OCI-LY3 (cell line): ENCODE results near the gene SMTN.

ENCODE experiments used
- H2AFZ ChIP-seq: fragments of 200-600, 300-600 bp; shearing (Covaris generic); 2 replicates; pipeline ENCODE4 v1.6.0; 2014; ENCODE audit warnings: antibody characterized with exemption, low read depth, low read length
- H3K27ac ChIP-seq: fragments of 200-600, 300-600 bp; sonication (generic); 2 replicates; pipeline ENCODE4 v1.5.1; 2014; ENCODE audit warnings: mild to moderate bottlenecking, low read length, moderate library complexity, mixed read lengths
- H3K27me3 ChIP-seq: fragments of 200-600, 300-600 bp; sonication (generic); 2 replicates; pipeline ENCODE4 v1.6.1; 2014; ENCODE audit warnings: low read depth, low read length, mixed read lengths
- H3K36me3 ChIP-seq: fragments of 200-600, 300-600 bp; sonication (generic); replicated peaks from 2 replicates; pipeline ENCODE3; 2014; ENCODE audit warnings: low read depth, low read length, mixed read lengths
- H3K4me1 ChIP-seq: fragments of 300-600, 200-600 bp; sonication (generic); 2 replicates; pipeline ENCODE4 v1.6.1; 2014; ENCODE audit warnings: low read length, mixed read lengths
- H3K4me2 ChIP-seq: fragments of 200-600, 300-600 bp; sonication (generic); 2 replicates; pipeline ENCODE4 v1.6.1; 2014; ENCODE audit warnings: low read length, mixed read lengths
- H3K4me3 ChIP-seq: fragments of 300-600, 200-600 bp; sonication (generic); 2 replicates; pipeline ENCODE4 v1.5.1; 2014; ENCODE audit warnings: antibody characterized with exemption, mild to moderate bottlenecking, low read length, moderate library complexity
- H3K79me2 ChIP-seq: fragments of 300-600, 200-600 bp; shearing (Covaris generic); 2 replicates; pipeline ENCODE4 v1.6.1; 2014; ENCODE audit warnings: mild to moderate bottlenecking, low read length, mixed read lengths
- H3K9ac ChIP-seq: fragments of 300-600, 200-600 bp; shearing (Covaris generic); 2 replicates; pipeline ENCODE4 v1.6.0; 2014; ENCODE audit warnings: mild to moderate bottlenecking, low read length, moderate library complexity
- H3K9me3 ChIP-seq: fragments of 200-600, 300-600 bp; shearing (Covaris generic); 2 replicates; pipeline ENCODE4 v1.6.1; 2014; ENCODE audit warnings: low read length, mixed read lengths; ENCODE audit not compliant: insufficient read depth
- H4K20me1 ChIP-seq: fragments of 200-600, 300-600 bp; sonication (generic); 2 replicates; pipeline ENCODE4 v1.6.1; 2016; ENCODE audit warnings: low read length, mixed read lengths; ENCODE audit not compliant: insufficient read depth
- EZH2phosphoT487 ChIP-seq: fragments of 200-600 bp; shearing (Covaris generic); IDR thresholded peaks from 2 replicates; pipeline ENCODE4 v1.6.1; 2018; ENCODE audit warnings: antibody characterized with exemption, mixed run types, low read depth
- TF ChIP-seq, protein P1 (sequence below): fragments of 200-600, 300-600 bp; sonication (generic); IDR thresholded peaks from 2 replicates; pipeline ENCODE4 v1.5.1; 2014; ENCODE audit warnings: antibody characterized with exemption, low read length, low read depth

Gene SMTN

DNA sequence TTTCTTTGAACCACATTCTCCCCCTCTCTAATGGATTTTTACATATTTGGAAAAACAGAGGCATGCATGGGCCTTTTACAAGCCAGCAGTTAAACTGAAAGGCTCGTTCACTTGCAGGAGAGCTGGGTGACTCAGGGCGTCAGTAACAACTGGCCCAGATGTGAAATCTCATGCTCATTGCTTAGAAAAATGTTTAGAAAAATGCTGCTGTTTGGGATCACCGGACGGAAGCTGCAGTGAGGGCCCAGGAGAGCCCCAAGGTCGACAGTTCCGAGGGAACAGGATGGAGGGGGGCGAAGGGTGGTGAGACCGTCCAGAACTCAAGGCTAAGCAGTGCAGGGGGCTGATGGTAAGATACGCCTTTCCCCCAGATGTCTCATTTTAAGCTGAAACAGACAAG is 41.7 kb upstream of the SMTN start:
- Histone ChIP-seq H3K9me3 (no peaks in the 10 kb centered on the region), H3K4me2 (no peak overlapping the region), H3K9ac (no peak overlapping the region), H3K79me2 (no peaks in the 10 kb centered on the region), H3K4me3 (no peak overlapping the region), H3K36me3 (no peaks in the 10 kb centered on the region), H3K27ac (no peak overlapping the region), H3K27me3 (peaks cover 6% of the 10 kb centered on the region; the same call in 1 of the 2 replicates), H3K4me1 (no peaks in the 10 kb centered on the region), H2AFZ (no peak overlapping the region), H4K20me1 (no peaks in the 10 kb centered on the region)
- TF ChIP-seq EZH2phosphoT487: no peak
- TF ChIP-seq, protein P1, sequence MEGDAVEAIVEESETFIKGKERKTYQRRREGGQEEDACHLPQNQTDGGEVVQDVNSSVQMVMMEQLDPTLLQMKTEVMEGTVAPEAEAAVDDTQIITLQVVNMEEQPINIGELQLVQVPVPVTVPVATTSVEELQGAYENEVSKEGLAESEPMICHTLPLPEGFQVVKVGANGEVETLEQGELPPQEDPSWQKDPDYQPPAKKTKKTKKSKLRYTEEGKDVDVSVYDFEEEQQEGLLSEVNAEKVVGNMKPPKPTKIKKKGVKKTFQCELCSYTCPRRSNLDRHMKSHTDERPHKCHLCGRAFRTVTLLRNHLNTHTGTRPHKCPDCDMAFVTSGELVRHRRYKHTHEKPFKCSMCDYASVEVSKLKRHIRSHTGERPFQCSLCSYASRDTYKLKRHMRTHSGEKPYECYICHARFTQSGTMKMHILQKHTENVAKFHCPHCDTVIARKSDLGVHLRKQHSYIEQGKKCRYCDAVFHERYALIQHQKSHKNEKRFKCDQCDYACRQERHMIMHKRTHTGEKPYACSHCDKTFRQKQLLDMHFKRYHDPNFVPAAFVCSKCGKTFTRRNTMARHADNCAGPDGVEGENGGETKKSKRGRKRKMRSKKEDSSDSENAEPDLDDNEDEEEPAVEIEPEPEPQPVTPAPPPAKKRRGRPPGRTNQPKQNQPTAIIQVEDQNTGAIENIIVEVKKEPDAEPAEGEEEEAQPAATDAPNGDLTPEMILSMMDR: no peak

DNA sequence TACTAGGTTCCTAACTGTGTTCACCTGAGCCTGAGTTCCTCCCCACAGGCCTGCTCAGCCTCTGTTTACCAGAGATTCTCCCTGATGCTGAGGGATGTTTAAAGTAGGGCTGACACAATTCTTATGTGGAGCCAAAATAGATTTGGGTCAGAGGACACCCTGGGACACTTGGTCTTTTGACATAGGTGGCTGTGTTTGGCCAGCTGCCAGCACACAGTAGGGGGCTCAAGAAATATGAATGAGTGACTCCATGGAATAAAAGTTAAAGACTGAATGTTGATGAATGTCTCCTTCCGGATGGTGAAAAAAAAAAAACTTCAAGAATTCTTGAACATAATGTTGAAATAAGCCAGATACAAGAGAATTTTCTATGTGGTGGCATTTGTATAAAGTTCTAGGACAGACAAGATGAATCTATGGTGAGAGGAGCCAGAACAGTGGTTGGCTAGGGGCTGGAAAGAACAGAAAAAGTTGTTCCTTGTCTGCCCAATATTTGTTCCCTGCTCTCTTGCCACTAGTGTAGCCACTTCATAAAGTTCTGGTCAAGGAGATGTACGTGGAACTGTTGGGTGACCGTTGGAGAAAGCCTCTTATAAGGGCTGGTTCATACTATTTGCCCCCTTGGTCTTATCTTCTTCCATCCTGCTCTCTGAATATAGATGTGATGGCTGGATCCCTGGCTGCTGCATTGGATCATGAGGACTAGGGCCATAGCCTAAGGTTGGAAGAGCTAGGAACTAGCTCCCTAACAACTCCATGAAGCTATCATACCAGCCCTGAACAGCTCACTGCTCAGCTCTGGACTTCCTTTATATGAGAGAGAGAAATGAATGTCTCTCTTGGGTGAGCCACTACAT is 40.3 kb upstream of the SMTN start:
- Histone ChIP-seq H3K36me3 (no peaks in the 10 kb centered on the region), H2AFZ (no peak overlapping the region), H3K4me2 (no peak overlapping the region), H4K20me1 (no peaks in the 10 kb centered on the region), H3K27me3 (peaks cover 6% of the 10 kb centered on the region; the same call in 1 of the 2 replicates), H3K27ac (no peak overlapping the region), H3K9ac (no peak overlapping the region), H3K9me3 (no peaks in the 10 kb centered on the region), H3K79me2 (no peaks in the 10 kb centered on the region), H3K4me3 (no peak overlapping the region), H3K4me1 (no peaks in the 10 kb centered on the region)
- no peak for TF ChIP-seq EZH2phosphoT487
- TF ChIP-seq, protein P1: no peak

DNA sequence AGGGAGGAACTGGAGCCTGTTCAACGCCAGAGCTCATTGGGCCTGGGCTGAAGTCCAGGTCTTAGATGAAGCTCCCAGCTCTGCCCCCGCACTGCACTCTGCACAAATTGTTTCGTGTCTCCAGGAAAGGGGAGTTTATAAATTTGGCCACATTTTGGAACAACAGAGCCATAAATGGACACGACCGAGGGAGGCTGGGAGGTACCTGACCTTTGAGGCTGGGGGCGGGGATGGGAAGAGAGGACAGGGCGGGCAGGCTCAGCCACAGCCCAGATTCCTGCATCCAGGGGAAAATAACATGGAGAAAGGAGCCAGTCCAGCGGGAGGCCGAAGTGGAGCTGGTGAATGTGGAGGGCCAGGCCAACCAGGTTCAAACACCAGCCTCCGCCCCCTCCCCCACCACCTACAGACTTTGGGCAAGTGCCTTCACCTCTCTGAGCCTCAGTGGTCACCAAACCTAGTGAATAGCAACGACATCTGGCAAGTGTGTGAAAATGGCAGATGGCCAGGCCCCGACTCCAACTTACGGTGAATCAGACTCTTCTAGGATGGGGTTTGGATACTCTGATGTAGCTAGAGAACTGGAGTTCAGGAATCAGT is 36.8 kb upstream of the SMTN start:
- no peaks in the 10 kb centered on the region for H4K20me1 ChIP-seq
- no peak overlapping the region for H2AFZ ChIP-seq
- no peaks in the 10 kb centered on the region for H3K4me1 ChIP-seq
- no peak overlapping the region for H3K4me3 ChIP-seq
- peaks cover 6% of the 10 kb centered on the region; the same call in 1 of the 2 replicates for H3K27me3 ChIP-seq
- H3K79me2 ChIP-seq: no peaks in the 10 kb centered on the region
- H3K27ac ChIP-seq: no peak overlapping the region
- no peak overlapping the region for H3K9ac ChIP-seq
- H3K4me2 ChIP-seq: no peak overlapping the region
- TF ChIP-seq EZH2phosphoT487: no peak
- TF ChIP-seq, protein P1: no peak
- no peaks in the 10 kb centered on the region for H3K36me3 ChIP-seq
- no peaks in the 10 kb centered on the region for H3K9me3 ChIP-seq

DNA sequence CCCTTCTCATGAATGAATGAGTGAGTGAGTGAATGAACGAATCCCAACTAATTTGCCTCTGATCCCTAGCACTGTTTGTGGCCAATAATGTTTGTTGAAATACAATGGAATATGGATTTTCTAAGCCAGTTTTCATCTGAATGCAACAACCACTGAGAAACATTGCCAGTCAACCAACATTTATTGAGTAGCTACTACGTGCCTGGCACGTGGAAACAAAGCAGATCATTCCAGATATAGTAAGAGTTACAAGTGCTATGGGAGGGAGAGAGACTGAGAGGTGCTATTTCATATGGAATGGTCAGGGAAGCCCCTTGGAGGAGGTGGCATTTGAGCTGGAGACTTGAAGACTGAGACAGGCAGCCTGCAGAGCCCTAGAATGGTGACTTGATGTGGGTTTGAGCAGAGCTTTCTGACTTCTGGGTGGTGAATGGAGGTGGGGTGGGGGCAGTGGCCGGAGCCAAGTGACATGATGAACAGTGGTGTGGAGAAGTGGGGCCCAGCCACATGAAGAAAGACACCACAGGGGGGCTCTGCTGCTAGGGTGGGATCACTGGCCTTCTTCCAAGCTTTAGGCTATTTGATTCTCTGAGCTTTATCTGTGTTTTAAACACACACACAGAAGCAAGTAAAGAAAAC is 35.1 kb upstream of the SMTN start:
- H3K4me1 ChIP-seq: no peaks in the 10 kb centered on the region
- no peak overlapping the region for H3K4me2 ChIP-seq
- no peak for TF ChIP-seq EZH2phosphoT487
- TF ChIP-seq, protein P1: no peak
- H4K20me1 ChIP-seq: no peaks in the 10 kb centered on the region
- H3K4me3 ChIP-seq: no peak overlapping the region
- H2AFZ ChIP-seq: no peak overlapping the region
- H3K9ac ChIP-seq: no peak overlapping the region
- peaks cover 3% of the 10 kb centered on the region; the same call in 1 of the 2 replicates for H3K27me3 ChIP-seq
- no peaks in the 10 kb centered on the region for H3K9me3 ChIP-seq
- H3K79me2 ChIP-seq: no peaks in the 10 kb centered on the region
- H3K36me3 ChIP-seq: no peaks in the 10 kb centered on the region
- no peak overlapping the region for H3K27ac ChIP-seq
